IPS DF 19.7 (cell line): ENCODE data around the gene TIMP2.

Source experiments
- DNase-seq: peaks from one replicate; pipeline ENCODE4 v3.0.0-alpha.2; 2013; ENCODE audit warnings: low read depth, low spot score

Gene TIMP2

DNA sequence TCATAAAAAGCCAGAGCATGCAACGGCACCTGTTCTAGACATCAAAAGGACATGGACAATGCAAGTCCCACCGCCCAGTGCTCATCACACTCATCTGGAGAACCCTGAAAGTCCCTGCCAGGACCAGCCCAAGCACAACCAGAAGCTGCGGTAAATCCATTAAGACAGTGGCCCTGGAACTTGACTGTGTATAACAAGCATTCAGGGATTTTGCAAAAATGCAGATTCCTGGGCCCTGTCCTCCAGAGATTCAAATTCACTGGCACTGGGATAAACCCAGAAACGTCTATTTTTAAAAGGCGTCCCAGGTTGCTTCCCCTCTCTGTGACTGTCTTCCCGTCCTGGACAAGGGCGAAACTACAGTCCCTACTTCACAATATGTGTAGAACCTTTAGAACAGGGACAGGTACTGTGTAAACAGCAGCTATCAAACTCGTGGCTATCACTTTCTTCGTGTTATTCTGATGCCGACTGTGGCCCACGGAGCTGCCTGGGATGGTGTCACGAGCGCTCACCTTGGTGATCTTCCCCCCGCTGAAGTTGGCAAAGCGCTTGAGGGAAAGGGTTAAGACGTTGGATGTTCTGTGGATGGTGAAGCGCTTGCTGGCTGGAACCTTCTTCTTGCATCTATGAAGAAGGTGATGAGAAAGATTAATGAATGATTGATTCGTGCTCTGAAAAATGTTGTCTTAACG is 106.9 kb downstream of the TIMP2 start:
- DNase-seq = no peak

GRCh38 chr17:78817123-78817522 is 108.1 kb downstream of the TIMP2 start:
- DNase-seq = no peak

- no peak for DNase-seq
Observed at GRCh38 chr17:78815696-78816095, 109.5 kb downstream of the TIMP2 start.

- DNase-seq = no peak
Observed at GRCh38 chr17:78812855-78813254, 112.3 kb downstream of the TIMP2 start.

GRCh38 chr17:78808163-78808562 is 117.0 kb downstream of the TIMP2 start:
- no peak for DNase-seq

- DNase-seq = no peak
Observed at GRCh38 chr17:78806451-78806850, 118.7 kb downstream of the TIMP2 start.

GRCh38 chr17:78805301-78805700 is 119.9 kb downstream of the TIMP2 start:
- no peak for DNase-seq

- no peak for DNase-seq
Observed at GRCh38 chr17:78804777-78805176, 120.4 kb downstream of the TIMP2 start.

DNA sequence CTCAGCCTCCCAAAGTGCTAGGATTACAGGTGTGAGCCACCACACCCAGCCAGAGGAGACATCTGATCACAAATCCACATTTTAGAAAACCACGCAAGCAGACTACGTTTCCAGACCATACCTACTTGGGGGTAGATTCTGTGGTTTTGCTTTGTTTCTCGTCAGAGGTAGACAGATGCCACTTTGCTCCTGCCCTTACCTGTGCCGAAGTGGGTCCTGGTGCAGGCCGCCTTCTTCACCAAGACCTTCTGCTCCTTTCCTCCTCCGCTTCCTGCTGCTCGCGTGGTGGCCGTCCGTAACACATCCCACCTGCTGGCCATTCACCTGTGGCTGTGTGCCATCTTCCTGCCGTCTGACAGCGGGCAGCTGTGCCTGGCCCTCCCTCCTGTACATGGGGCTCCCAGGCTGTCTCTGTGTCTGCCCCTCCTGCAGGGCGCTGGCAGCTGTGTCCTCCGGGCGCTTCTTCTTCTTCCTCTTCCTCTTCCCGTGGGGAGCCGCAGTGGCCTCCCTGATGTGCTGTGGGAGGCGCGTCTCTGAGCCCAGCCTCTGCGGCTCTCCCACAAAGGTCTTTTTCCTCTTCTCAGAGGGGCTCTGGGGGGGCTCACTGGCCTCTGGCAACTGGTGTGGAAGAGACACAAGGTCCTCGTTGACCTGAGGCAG is 121.9 kb downstream of the TIMP2 start:
- no peak for DNase-seq
